ENCODE results near the gene CEP104.

Gene CEP104

GRCh38 chr1:3831689-3832088, 25.3 kb downstream of the CEP104 start:
- H3K36me3 ChIP-seq (ENCODE audit: control insufficient read depth, insufficient read depth, low read length) = peaks cover 54% of the 10 kb centered on the region
- no peaks in the 10 kb centered on the region for H3K27me3 ChIP-seq (replicated peaks; ENCODE audit: control insufficient read depth, insufficient read depth, low read length, poor library complexity, severe bottlenecking)
- DNase-seq = no peak

GRCh38 chr1:3828391-3828790, 28.6 kb downstream of the CEP104 start:
- Histone ChIP-seq H3K27ac (ENCODE audit: insufficient read depth, low read length, poor library complexity, severe bottlenecking) (no peak overlapping the region), H3K36me3 (ENCODE audit: control insufficient read depth, insufficient read depth, low read length) (peaks cover 60% of the 10 kb centered on the region), H3K4me3 (ENCODE audit: insufficient read depth, low read depth, low read length, poor library complexity, severe bottlenecking) (no peak overlapping the region), H3K27me3 (replicated peaks; ENCODE audit: control insufficient read depth, insufficient read depth, low read length, poor library complexity, severe bottlenecking) (no peaks in the 10 kb centered on the region), H3K9me3 (ENCODE audit: control insufficient read depth, low read length) (no peaks in the 10 kb centered on the region), H3K4me1 (ENCODE audit: control insufficient read depth, insufficient read depth, low read length, poor library complexity, severe bottlenecking) (no peaks in the 10 kb centered on the region)
- DNase-seq = no peak

More at GRCh38 chr1:3831689-3832088, 25.3 kb downstream of the CEP104 start:
- H3K9me3 ChIP-seq (ENCODE audit: control insufficient read depth, low read length) = no peaks in the 10 kb centered on the region
- no peak overlapping the region for H3K4me3 ChIP-seq (ENCODE audit: insufficient read depth, low read depth, low read length, poor library complexity, severe bottlenecking)
- H3K27ac ChIP-seq (ENCODE audit: insufficient read depth, low read length, poor library complexity, severe bottlenecking) = no peak overlapping the region
- H3K4me1 ChIP-seq (ENCODE audit: control insufficient read depth, insufficient read depth, low read length, poor library complexity, severe bottlenecking) = no peaks in the 10 kb centered on the region

DNA sequence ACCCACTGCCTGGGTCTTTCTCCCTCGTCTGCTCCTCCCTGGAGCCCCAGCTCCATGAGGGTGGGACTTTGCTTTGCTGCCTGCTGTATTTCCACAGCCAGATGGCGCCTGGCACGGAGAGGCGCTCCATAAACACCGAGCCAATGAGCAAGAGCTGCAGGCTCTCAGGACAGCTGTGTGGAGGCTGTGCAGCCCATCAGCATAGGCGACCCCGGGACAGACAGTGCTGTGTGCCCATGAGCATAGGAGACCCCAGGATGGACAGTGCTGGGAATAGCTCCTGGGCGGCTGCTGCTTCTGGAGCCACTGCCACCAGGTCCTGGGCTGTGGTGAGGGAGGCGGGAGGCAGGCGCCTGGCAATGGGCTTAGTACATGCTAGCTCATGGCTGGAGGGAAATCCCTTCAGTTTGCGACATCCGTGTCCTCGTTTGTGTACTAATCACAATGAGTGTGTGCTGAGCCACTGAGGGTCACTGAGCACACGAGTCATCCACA, 29.2 kb downstream of the CEP104 start:
- no peaks in the 10 kb centered on the region for H3K4me1 ChIP-seq (ENCODE audit: control insufficient read depth, insufficient read depth, low read length, poor library complexity, severe bottlenecking)
- H3K4me3 ChIP-seq (ENCODE audit: insufficient read depth, low read depth, low read length, poor library complexity, severe bottlenecking) = no peak overlapping the region
- no peaks in the 10 kb centered on the region for H3K9me3 ChIP-seq (ENCODE audit: control insufficient read depth, low read length)
- H3K27ac ChIP-seq (ENCODE audit: insufficient read depth, low read length, poor library complexity, severe bottlenecking) = no peak overlapping the region
- H3K36me3 ChIP-seq (ENCODE audit: control insufficient read depth, insufficient read depth, low read length) = peaks cover 62% of the 10 kb centered on the region
- no peaks in the 10 kb centered on the region for H3K27me3 ChIP-seq (replicated peaks; ENCODE audit: control insufficient read depth, insufficient read depth, low read length, poor library complexity, severe bottlenecking)
- DNase-seq = no peak

DNA sequence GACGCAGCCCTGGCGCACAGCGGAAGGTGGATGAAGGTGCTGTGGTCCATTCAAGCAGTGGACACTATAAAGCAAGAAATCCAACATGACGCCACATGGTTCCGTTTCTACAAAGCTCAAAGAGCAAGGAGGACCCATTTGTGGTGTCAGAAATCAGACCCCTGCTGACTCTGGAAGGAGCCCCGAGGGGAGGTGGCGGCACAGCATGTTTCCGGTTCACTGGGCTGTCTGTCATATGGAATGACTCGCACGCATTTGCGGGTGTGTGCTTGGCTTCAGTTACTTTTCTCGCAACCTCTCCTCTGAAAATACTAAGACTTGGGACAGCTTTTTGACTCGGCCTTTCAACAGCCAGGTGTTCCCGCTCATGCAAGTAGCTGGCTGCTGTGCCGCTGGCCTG, 31.7 kb downstream of the CEP104 start:
- H3K4me3 ChIP-seq (ENCODE audit: insufficient read depth, low read depth, low read length, poor library complexity, severe bottlenecking) = no peak overlapping the region
- no peak overlapping the region for H3K27ac ChIP-seq (ENCODE audit: insufficient read depth, low read length, poor library complexity, severe bottlenecking)
- H3K36me3 ChIP-seq (ENCODE audit: control insufficient read depth, insufficient read depth, low read length) = peaks cover 58% of the 10 kb centered on the region
- no peak for DNase-seq
- no peaks in the 10 kb centered on the region for H3K27me3 ChIP-seq (replicated peaks; ENCODE audit: control insufficient read depth, insufficient read depth, low read length, poor library complexity, severe bottlenecking)
- H3K9me3 ChIP-seq (ENCODE audit: control insufficient read depth, low read length) = no peaks in the 10 kb centered on the region
- H3K4me1 ChIP-seq (ENCODE audit: control insufficient read depth, insufficient read depth, low read length, poor library complexity, severe bottlenecking) = no peaks in the 10 kb centered on the region

- Histone ChIP-seq H3K36me3 (ENCODE audit: control insufficient read depth, insufficient read depth, low read length) (peaks cover 58% of the 10 kb centered on the region), H3K4me3 (ENCODE audit: insufficient read depth, low read depth, low read length, poor library complexity, severe bottlenecking) (no peak overlapping the region), H3K4me1 (ENCODE audit: control insufficient read depth, insufficient read depth, low read length, poor library complexity, severe bottlenecking) (no peaks in the 10 kb centered on the region), H3K27ac (ENCODE audit: insufficient read depth, low read length, poor library complexity, severe bottlenecking) (no peak overlapping the region), H3K9me3 (ENCODE audit: control insufficient read depth, low read length) (no peaks in the 10 kb centered on the region), H3K27me3 (replicated peaks; ENCODE audit: control insufficient read depth, insufficient read depth, low read length, poor library complexity, severe bottlenecking) (no peaks in the 10 kb centered on the region)
- DNase-seq = no peak
Measured at GRCh38 chr1:3824650-3825049, 32.4 kb downstream of the CEP104 start.

- Histone ChIP-seq H3K27ac (ENCODE audit: insufficient read depth, low read length, poor library complexity, severe bottlenecking) (no peak overlapping the region), H3K36me3 (ENCODE audit: control insufficient read depth, insufficient read depth, low read length) (peaks cover 44% of the 10 kb centered on the region), H3K9me3 (ENCODE audit: control insufficient read depth, low read length) (no peaks in the 10 kb centered on the region), H3K27me3 (replicated peaks; ENCODE audit: control insufficient read depth, insufficient read depth, low read length, poor library complexity, severe bottlenecking) (no peaks in the 10 kb centered on the region), H3K4me1 (ENCODE audit: control insufficient read depth, insufficient read depth, low read length, poor library complexity, severe bottlenecking) (no peaks in the 10 kb centered on the region), H3K4me3 (ENCODE audit: insufficient read depth, low read depth, low read length, poor library complexity, severe bottlenecking) (no peak overlapping the region)
- DNase-seq = no peak
Measured at GRCh38 chr1:3822421-3822820, 34.6 kb downstream of the CEP104 start.

- Histone ChIP-seq H3K36me3 (ENCODE audit: control insufficient read depth, insufficient read depth, low read length) (peaks cover 39% of the 10 kb centered on the region), H3K9me3 (ENCODE audit: control insufficient read depth, low read length) (no peaks in the 10 kb centered on the region), H3K4me3 (ENCODE audit: insufficient read depth, low read depth, low read length, poor library complexity, severe bottlenecking) (no peak overlapping the region), H3K27ac (ENCODE audit: insufficient read depth, low read length, poor library complexity, severe bottlenecking) (no peak overlapping the region), H3K27me3 (replicated peaks; ENCODE audit: control insufficient read depth, insufficient read depth, low read length, poor library complexity, severe bottlenecking) (no peaks in the 10 kb centered on the region), H3K4me1 (ENCODE audit: control insufficient read depth, insufficient read depth, low read length, poor library complexity, severe bottlenecking) (no peaks in the 10 kb centered on the region)
- DNase-seq = no peak
Measured at GRCh38 chr1:3821908-3822307, 35.1 kb downstream of the CEP104 start.

DNA sequence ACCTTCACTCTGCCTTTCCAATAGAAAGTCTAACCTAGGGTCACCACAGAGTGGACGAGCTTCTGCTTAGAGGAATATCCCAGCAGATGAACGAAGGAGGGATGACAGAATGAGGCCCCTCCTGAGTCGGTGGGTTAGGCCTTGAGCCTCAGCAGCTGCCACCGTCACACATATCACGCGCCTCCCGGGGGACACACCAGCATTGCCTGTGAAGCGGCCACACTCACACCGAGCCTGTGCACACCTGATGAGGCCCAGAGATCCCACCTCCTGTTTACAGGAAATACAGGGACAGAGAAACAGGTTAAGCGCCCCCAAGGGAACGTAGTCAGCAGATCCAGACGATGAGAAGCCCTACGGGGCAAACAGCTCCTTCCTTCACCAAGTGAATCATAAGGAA, 35.6 kb downstream of the CEP104 start:
- peaks cover 36% of the 10 kb centered on the region for H3K36me3 ChIP-seq (ENCODE audit: control insufficient read depth, insufficient read depth, low read length)
- DNase-seq = no peak
- no peaks in the 10 kb centered on the region for H3K27me3 ChIP-seq (replicated peaks; ENCODE audit: control insufficient read depth, insufficient read depth, low read length, poor library complexity, severe bottlenecking)
- H3K27ac ChIP-seq (ENCODE audit: insufficient read depth, low read length, poor library complexity, severe bottlenecking) = no peak overlapping the region
- no peaks in the 10 kb centered on the region for H3K4me1 ChIP-seq (ENCODE audit: control insufficient read depth, insufficient read depth, low read length, poor library complexity, severe bottlenecking)
- no peaks in the 10 kb centered on the region for H3K9me3 ChIP-seq (ENCODE audit: control insufficient read depth, low read length)
- no peak overlapping the region for H3K4me3 ChIP-seq (ENCODE audit: insufficient read depth, low read depth, low read length, poor library complexity, severe bottlenecking)

- Histone ChIP-seq H3K4me1 (ENCODE audit: control insufficient read depth, insufficient read depth, low read length, poor library complexity, severe bottlenecking) (no peaks in the 10 kb centered on the region), H3K4me3 (ENCODE audit: insufficient read depth, low read depth, low read length, poor library complexity, severe bottlenecking) (no peak overlapping the region), H3K27ac (ENCODE audit: insufficient read depth, low read length, poor library complexity, severe bottlenecking) (no peak overlapping the region), H3K36me3 (ENCODE audit: control insufficient read depth, insufficient read depth, low read length) (peaks cover 32% of the 10 kb centered on the region), H3K27me3 (replicated peaks; ENCODE audit: control insufficient read depth, insufficient read depth, low read length, poor library complexity, severe bottlenecking) (no peaks in the 10 kb centered on the region), H3K9me3 (ENCODE audit: control insufficient read depth, low read length) (no peaks in the 10 kb centered on the region)
- no peak for DNase-seq
Measured at GRCh38 chr1:3821004-3821403, 36.0 kb downstream of the CEP104 start.

DNA sequence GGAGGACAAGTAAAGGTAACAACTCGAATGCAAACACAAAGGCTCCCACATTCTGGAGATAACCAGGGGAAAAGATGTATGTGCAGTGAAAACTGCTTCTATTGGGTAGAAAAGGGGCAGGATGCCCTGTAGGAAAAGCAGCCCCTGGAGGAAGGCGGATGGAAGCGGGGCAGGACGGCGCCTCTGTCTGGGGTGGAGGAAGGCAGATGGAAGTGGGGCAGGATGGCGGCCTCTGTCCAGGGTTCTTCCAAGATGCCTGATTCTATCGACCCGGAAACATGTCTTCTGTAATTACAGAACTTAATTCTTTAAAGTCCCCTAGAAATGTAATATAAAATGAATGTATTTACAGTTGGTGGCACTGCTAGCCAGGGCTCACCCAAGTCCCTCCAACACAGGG, 36.7 kb downstream of the CEP104 start:
- Histone ChIP-seq H3K27me3 (replicated peaks; ENCODE audit: control insufficient read depth, insufficient read depth, low read length, poor library complexity, severe bottlenecking) (no peaks in the 10 kb centered on the region), H3K27ac (ENCODE audit: insufficient read depth, low read length, poor library complexity, severe bottlenecking) (no peak overlapping the region), H3K9me3 (ENCODE audit: control insufficient read depth, low read length) (no peaks in the 10 kb centered on the region), H3K4me3 (ENCODE audit: insufficient read depth, low read depth, low read length, poor library complexity, severe bottlenecking) (no peak overlapping the region), H3K4me1 (ENCODE audit: control insufficient read depth, insufficient read depth, low read length, poor library complexity, severe bottlenecking) (no peaks in the 10 kb centered on the region), H3K36me3 (ENCODE audit: control insufficient read depth, insufficient read depth, low read length) (peaks cover 28% of the 10 kb centered on the region)
- no peak for DNase-seq

DNA sequence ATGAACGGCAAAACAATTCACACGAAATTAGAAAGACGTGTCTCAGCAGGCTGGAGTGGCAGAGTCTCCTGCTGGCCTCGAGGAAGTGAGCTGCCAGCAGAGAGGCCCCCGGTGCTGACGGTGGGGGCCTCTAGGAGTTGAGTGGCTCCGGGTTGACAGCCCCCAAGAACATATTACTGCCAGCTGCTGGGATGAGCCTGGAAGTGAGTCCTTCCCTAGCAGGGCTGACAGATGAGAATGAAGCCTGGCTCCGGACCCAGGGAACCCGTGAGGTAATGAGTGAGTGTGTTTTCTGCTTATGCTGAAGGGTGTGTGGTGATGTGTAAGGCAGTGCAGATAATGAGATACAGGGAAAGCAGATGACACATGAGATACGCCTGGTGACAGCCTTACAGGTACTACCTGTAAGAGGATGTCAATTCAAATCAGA, 37.2 kb downstream of the CEP104 start:
- H3K27me3 ChIP-seq (replicated peaks; ENCODE audit: control insufficient read depth, insufficient read depth, low read length, poor library complexity, severe bottlenecking) = no peaks in the 10 kb centered on the region
- H3K4me3 ChIP-seq (ENCODE audit: insufficient read depth, low read depth, low read length, poor library complexity, severe bottlenecking) = no peak overlapping the region
- no peak for DNase-seq
- no peaks in the 10 kb centered on the region for H3K4me1 ChIP-seq (ENCODE audit: control insufficient read depth, insufficient read depth, low read length, poor library complexity, severe bottlenecking)
- H3K36me3 ChIP-seq (ENCODE audit: control insufficient read depth, insufficient read depth, low read length) = peaks cover 24% of the 10 kb centered on the region
- H3K27ac ChIP-seq (ENCODE audit: insufficient read depth, low read length, poor library complexity, severe bottlenecking) = no peak overlapping the region
- H3K9me3 ChIP-seq (ENCODE audit: control insufficient read depth, low read length) = no peaks in the 10 kb centered on the region
